ENCODE measurements around the gene RPN2.

The RPN2 gene

GRCh38 chr20:37243937-37244571 is 64.9 kb downstream of the RPN2 start:
- DNase-seq = no peak

- no peak for DNase-seq
Measured at GRCh38 chr20:37244572-37244957, 65.4 kb downstream of the RPN2 start.

GRCh38 chr20:37245216-37246150 is 66.4 kb downstream of the RPN2 start:
- no peak for DNase-seq

GRCh38 chr20:37246736-37247135 is 67.6 kb downstream of the RPN2 start:
- DNase-seq = no peak

- DNase-seq = no peak
Measured at GRCh38 chr20:37247547-37247946, 68.4 kb downstream of the RPN2 start.

- no peak for DNase-seq
Measured at GRCh38 chr20:37249304-37249703, 70.2 kb downstream of the RPN2 start.

DNA sequence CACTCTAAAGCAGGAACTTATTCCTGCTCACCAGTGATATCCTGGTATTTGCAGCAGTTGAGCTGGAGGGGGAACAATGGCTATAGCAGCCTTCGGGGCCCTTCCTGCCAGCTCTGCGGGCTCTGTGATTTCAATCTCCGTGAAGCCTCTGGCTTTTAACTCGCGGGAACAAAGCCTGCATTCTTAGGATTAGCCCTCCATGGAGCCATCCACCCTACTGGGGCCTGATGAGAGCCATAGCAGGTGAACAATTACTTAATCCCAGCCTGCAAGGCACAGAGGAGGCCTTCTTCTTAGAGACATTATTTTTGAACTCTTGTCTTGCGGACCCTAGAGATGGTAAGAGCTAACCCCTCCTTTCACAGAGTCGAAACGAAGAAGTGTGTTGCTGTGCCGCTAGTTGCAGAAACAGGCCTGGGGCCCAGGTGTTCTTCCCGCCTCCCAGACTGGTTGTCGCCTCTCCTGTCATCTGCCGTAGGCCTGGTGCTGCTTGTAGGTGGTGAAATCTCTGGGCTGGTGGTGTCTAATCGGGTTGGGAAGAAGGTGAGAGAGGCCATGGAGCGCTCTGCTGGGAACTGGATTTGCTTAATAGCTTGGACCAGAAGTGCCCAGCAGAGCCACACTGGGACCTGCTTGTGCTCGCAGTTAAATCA is 72.8 kb downstream of the RPN2 start:
- DNase-seq = no peak

GRCh38 chr20:37253087-37253486 is 74.0 kb downstream of the RPN2 start:
- no peak for DNase-seq

DNA sequence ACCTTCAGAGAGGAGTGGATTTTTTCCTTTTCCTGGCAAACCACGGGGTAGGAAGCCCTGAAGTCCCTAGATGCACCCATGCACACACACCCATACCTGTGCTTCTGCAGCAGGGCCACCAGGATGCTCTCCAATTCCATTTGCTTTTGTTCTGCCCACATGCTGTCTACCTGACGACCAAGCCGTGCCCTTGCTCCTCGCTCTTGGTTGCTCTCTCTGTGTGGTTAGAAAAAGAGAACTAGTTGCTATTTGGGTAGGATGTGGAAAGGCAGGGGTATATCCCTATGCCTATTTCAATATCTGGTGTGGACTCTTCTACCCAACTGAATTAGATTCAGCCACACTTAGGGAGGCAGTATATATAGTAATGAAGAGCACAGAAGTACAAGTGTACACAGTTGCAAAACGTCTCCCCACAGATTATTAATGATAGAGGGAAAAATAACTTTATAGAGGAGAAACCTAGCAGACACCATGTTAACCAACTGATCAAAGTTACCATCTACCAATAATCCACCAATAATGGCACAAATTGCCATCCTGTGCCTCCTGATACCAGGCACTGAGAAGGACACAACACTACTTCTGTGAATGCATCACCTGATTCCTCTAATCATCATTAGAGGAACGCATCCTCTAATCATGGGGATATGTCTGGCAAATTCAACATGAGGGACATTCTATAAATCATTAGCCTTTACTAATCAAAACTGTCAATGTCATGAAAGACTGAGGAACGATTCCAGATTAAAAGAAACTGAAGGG is 75.2 kb downstream of the RPN2 start:
- no peak for DNase-seq

DNA sequence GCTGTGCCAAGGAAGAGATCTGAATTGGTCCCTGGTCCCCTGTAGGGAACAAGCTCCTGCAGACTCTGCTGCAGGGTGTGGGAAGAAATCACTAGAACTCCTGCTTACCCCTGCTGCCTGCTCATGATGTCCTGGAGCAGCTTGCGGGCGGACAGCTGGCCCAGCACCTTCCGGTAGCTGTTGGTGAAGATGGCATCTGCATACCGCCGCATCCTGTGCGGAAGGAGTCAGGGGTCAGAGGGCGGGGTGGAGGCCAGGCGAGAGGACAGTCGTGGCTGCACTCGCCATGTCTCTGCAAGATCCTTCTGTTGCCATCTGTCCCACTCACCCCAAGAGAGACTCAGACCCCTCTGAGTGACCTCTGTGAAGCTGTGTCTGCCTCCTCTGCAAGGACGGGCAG is 77.2 kb downstream of the RPN2 start:
- no peak for DNase-seq

GRCh38 chr20:37257530-37257929 is 78.4 kb downstream of the RPN2 start:
- DNase-seq = no peak

GRCh38 chr20:37257988-37258387 is 78.9 kb downstream of the RPN2 start:
- DNase-seq = no peak

DNA sequence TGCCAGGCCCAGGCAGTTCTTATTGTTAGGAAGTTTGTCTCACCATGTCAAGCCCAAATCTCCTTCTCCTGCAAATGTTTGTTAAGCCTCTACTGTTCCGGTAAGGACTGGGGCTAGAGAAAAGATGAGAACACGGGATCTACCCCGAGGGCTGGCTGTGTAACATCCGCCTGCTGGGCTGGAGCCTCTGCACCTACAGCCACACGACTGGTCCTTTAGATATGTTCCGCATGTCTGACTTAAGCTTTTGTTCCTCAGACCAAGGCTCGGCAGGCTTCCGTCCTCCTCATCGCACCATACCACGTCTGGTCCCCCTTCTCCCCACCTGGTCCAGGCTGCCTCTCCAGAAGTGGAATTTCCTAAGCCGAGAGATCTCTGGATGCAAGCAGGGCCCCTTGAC is 79.9 kb downstream of the RPN2 start:
- no peak for DNase-seq

DNA sequence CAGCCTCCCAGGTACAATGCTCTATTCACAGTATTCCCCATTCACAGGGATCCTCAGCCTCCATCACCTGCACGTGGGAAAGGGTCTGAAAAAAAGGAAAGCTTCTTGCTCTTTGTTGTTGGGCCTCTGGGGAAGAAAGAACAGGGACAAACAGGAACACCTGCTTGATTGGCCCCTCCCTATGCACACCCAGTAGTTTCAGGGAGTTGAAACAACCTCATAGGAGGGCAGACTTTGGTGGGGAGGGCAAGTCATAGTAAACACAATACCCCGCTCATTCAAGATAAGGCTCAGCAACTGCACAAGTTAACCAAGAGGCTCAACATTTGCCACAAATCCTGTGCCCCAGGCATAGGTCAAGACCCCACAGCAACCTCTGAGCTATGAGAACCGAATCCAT is 80.7 kb downstream of the RPN2 start:
- no peak for DNase-seq

GRCh38 chr20:37260923-37261322 is 81.8 kb downstream of the RPN2 start:
- no peak for DNase-seq

DNA sequence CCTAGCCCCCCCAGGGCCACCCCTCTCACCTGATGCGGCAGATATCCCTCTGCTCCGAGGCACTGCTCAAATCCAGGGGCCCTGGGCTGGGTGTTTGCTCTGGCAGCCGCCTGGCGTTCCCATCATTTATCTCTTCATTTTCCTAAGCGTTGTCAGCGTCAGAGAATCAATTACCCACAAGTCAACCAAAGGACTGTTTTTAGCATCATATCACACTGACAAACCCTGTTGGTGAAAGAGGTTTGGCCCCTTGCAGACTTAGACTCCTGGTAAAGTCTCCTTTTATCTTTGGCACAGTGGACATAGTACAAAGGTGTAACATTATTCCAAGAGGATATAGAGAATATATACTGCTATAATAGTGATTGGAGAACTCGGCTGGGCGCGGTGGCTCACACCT is 82.6 kb downstream of the RPN2 start, which contains the start of gene GHRH:
Gene GHRH (minus strand): TSS at position 101 of the 400 bp plus-strand sequence. CDS start 4,925 bp downstream, outside the sequence.
- DNase-seq = no peak

- DNase-seq = no peak
Measured at GRCh38 chr20:37262505-37262904, 83.4 kb downstream of the RPN2 start.

GRCh38 chr20:37263686-37264085 is 84.6 kb downstream of the RPN2 start:
- DNase-seq = no peak

- DNase-seq = peak in 1 of 5 experiments; percentile 73
Measured at GRCh38 chr20:37265152-37265551, 86.0 kb downstream of the RPN2 start.

DNA sequence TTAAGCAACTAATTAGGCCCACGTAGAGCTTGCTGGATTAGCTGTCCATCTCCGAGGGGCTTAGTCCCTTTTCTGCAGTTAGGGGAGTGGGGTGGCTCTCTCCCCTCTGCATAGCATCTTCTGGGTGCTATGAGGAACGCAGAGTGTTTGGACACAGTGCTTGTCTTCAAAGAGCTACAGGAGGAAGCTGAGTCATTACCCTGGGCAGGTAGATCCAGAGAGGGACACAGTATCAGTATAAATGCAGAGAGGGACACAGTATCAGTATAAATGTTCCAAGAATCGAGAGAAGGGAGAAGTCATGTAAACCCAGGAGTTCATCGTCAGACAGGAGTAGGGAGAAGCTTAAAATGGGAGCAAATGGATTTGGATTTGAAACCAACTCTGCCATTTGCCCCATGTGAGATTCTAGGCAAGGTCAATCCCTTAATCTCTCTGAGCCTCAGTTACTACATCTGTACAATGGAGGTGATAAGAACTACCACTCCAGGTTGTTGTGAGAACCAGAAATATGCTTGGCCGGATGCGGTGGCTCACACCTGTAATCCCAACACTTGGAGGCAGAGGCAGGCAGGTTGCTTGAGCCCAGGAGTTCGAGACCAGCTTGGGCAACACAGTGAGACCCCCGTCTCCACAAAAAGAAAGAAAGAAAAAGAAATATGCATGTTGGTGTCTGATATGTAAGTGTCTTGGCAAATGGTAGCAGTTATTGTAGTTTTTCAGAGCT is 88.0 kb downstream of the RPN2 start:
- DNase-seq = no peak

DNA sequence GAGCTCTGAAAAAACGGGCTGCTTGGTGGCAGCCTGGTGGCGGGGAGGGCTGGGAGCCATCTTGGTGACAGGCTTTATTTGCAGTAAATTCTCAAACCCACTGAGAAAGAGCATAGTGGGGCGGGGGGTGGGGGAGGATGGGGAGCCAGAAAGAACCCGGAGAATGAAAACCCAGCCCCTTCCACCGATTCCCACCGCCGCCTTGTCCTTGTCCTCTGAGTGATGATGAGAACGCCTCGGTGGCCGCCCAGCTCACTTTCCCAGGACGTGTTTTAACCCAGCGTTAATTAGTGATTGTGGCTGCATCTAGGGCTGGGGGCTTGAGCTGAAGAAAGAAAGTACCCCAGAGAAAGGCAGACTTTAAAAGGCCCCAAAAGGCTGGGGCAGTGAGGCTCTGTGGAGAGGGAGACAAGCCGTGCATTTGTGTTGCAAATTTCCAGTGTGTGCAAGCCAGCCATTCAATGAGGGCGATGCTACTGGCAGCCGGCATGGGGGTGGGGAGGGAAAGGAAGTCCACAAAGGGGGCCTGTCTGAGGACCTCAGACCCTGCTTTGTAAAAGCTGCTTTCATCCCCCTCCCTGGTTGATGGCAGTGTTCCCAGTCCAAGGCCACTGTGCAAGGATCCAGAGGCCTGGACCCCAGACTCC is 88.7 kb downstream of the RPN2 start:
- DNase-seq = no peak

Data from T-helper 2 cell (primary cell).